ENCODE data around the gene DEPDC5. TPM values are rescaled to one million over a fixed set of nuclear protein-coding genes. Genes with fewer than 3 reads are reported as not detected.

DEPDC5 gene
- total and polyA plus RNA-seq, 2 of the 8 experiments (the other 6 are each of a cell fraction or from before 2014, with no cell fraction given) = 18.3 to 26.5 TPM

DNA sequence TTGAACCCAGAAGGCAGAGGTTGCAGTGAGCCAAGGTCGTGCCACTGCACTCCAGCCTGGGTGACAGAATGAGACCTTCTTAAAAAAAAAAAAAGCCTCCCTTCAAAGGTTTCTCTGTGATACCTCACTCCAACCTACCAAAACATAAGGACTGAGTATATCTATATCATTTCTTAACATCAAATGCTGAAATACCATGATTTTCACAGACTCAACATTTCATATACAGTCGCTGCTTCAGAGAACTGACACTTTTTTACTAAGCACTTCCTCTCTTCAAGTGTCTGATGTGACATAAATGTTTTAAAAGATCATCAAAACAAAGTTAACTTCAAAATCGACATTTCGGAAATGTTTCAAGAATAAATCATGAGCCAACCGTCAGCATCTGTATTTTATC, 15.9 kb upstream of the DEPDC5 start:
- Histone ChIP-seq H3K9me3 (ENCODE audit: insufficient read depth in 2 of 2, low read depth in 1 of 2, low read length in 1 of 2) (no peaks in the 10 kb centered on the region), H3K4ac (replicated peaks; ENCODE audit: insufficient read length, low read depth, low read length) (no peak overlapping the region), H3K56ac (replicated peaks; ENCODE audit: insufficient read length, low read depth, low read length) (no peak overlapping the region), H4K20me1 (replicated peaks in 1 of 2; ENCODE audit: control insufficient read depth in 1 of 2, insufficient read depth in 2 of 2, low read length in 2 of 2) (peaks cover 3 to 10% of the 10 kb centered on the region in 2 experiments), H3K18ac (ENCODE audit: extremely low read depth, low read length) (no peak overlapping the region), H2AFZ (ENCODE audit: low read length) (no peak overlapping the region), H2BK15ac (ENCODE audit: low read length) (no peak overlapping the region), H2BK120ac (replicated peaks; ENCODE audit: low read depth, low read length) (no peak overlapping the region), H4K91ac (replicated peaks; ENCODE audit: insufficient read length, low read length) (no peak overlapping the region), H3K14ac (ENCODE audit: insufficient read length) (no peak overlapping the region), H4K5ac (ENCODE audit: insufficient read length, low read depth, low read length) (no peak overlapping the region), H3K23ac (ENCODE audit: insufficient read length) (no peak overlapping the region), H4K8ac (ENCODE audit: extremely low read depth, insufficient read depth, low read length) (no peak overlapping the region), H2BK12ac (ENCODE audit: low read depth, low read length) (no peak overlapping the region), H3K27me3 (replicated peaks in 1 of 4; ENCODE audit: control insufficient read depth in 3 of 4, extremely low read depth in 1 of 4, insufficient read depth in 3 of 4, low read length in 3 of 4) (no peaks in the 10 kb centered on the region), H2BK5ac (ENCODE audit: low read depth, low read length) (no peak overlapping the region), H3K79me1 (ENCODE audit: low read depth, low read length) (peaks cover 3% of the 10 kb centered on the region; the same call in 1 of the 2 replicates), H3K4me2 (ENCODE audit: insufficient read depth in 1 of 2, low read depth in 2 of 2, low read length in 2 of 2) (no peak overlapping the region), H3K4me1 (replicated peaks in 1 of 4; ENCODE audit: control insufficient read depth in 3 of 4, insufficient read depth in 4 of 4, low read length in 3 of 4) (peaks cover 0 to 2% (median 0%) of the 10 kb centered on the region in 4 experiments; a peak in 1 of 7 replicates), H3K79me2 (ENCODE audit: control insufficient read depth in 1 of 2, insufficient read depth in 2 of 2, low read length in 2 of 2) (peaks cover 16 to 84% of the 10 kb centered on the region in 2 experiments; a peak in 3 of 4 replicates), H2BK20ac (ENCODE audit: low read length) (no peak overlapping the region), H2AK5ac (ENCODE audit: low read depth, low read length) (no peak overlapping the region), H3K36me3 (ENCODE audit: control insufficient read depth in 2 of 4, insufficient read depth in 4 of 4, low read length in 3 of 4) (peaks cover 9 to 46% (median 25%) of the 10 kb centered on the region in 4 experiments), H3K27ac (ENCODE audit: low read depth, low read length) (no peak overlapping the region), H3K9ac (replicated peaks in 1 of 4; ENCODE audit: extremely low read depth in 1 of 4, low read depth in 3 of 4, low read length in 3 of 4) (no peak overlapping the region), H3K23me2 (ENCODE audit: low read depth, low read length) (no peaks in the 10 kb centered on the region; the same call in 1 of the 2 replicates), H3K4me3 (ENCODE audit: extremely low read depth in 1 of 4, insufficient read depth in 2 of 4, low read depth in 3 of 4, low read length in 4 of 4) (no peak overlapping the region)
- CTCF ChIA-PET (ENCODE audit: partially characterized antibody) = interaction anchor here (1.5 kb wide), 1 partner anchor 8 kb away, joined by 4 read pairs; no protein-coding TSS in a partner anchor
- POLR2A ChIA-PET (ENCODE audit: partially characterized antibody) = interaction anchor here (0.7 to 1.5 kb wide), 4 partner anchors 9 to 18 kb away, joined by 3 to 5 read pairs (median 4); partner anchors contain the start of genes DEPDC5 and PRR14L
- FAIRE-seq (no peak), DNase-seq (ENCODE audit: low read depth in 1 of 2, low spot score in 2 of 2) (no peak)
- WGBS, 2 experiments (ENCODE audit: extremely low coverage in 1 of 2, insufficient coverage in 1 of 2, insufficient read length in 1 of 2, insufficient replicate concordance in 2 of 2, low coverage in 1 of 2, low lambda C conversion rate in 2 of 2, missing lambda C conversion rate in 1 of 2) = 94% methylated on average over 5 of the region's 5 CpGs; no CpG with 5 or more reads in 1 of the 2 experiments
- TF ChIP-seq RBBP5 (IDR thresholded peaks at IDR 0.05; ENCODE audit: borderline replicate concordance, low read depth, low read length) (no peak), BCL11A (IDR thresholded peaks at IDR 0.05; ENCODE audit: low read depth in 2 of 2, low read length in 2 of 2) (no peak), HDAC2 (IDR thresholded peaks at IDR 0.05; ENCODE audit: borderline replicate concordance in 1 of 2, low read depth in 2 of 2, low read length in 2 of 2) (no peak), NANOG (IDR thresholded peaks at IDR 0.05; ENCODE audit: insufficient read depth, low read depth, low read length, poor library complexity, severe bottlenecking) (no peak), SAP30 (IDR thresholded peaks at IDR 0.05; ENCODE audit: insufficient read depth, insufficient replicate concordance, low read length) (no peak), RAD21 (IDR thresholded peaks at IDR 0.05 in 1 of 2, conservative IDR thresholded peaks at IDR 0.05 in 1 of 2; ENCODE audit: low read depth in 2 of 2, low read length in 2 of 2) (no peak), CTBP2 (IDR thresholded peaks at IDR 0.05; ENCODE audit: borderline replicate concordance, insufficient read depth, insufficient read length, low read length) (no peak)
